GM19372 (cell line): ENCODE measurements around the gene SLC2A1.

Experiments used
- ATAC-seq: cut with Tn5 transposase; IDR thresholded peaks from one replicate; pipeline ENCODE4 v1.9.1; 2021; ENCODE audit warnings: mild to moderate bottlenecking, low read depth, moderate library complexity; ENCODE audit not compliant: unreplicated experiment

Gene SLC2A1

DNA sequence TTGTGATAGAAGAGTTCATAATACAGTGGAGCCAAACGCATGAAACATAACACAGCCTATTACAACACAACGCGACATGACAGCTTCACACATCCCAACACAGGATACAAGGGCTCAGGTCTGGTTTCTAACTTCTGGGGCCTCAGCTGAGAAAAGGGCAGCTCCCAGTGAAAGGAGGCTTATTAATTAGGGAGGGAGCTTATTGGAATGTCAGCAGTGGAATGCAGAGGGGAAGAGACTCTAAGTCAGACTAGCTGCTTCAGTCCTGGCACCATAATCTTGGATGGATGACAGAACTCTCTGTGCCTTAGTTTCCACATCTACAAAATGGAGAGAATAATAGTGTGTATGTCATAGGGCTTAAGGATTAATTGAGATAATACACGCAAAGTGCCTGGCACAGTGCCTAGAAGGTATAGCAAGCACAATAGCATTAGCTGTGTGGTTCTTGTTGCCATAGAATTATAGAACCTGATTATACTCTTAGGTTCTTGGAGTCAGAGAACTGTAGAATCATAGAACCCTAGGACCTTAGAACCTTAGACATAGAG is 22.7 kb upstream of the SLC2A1 start:
- no peak for ATAC-seq

DNA sequence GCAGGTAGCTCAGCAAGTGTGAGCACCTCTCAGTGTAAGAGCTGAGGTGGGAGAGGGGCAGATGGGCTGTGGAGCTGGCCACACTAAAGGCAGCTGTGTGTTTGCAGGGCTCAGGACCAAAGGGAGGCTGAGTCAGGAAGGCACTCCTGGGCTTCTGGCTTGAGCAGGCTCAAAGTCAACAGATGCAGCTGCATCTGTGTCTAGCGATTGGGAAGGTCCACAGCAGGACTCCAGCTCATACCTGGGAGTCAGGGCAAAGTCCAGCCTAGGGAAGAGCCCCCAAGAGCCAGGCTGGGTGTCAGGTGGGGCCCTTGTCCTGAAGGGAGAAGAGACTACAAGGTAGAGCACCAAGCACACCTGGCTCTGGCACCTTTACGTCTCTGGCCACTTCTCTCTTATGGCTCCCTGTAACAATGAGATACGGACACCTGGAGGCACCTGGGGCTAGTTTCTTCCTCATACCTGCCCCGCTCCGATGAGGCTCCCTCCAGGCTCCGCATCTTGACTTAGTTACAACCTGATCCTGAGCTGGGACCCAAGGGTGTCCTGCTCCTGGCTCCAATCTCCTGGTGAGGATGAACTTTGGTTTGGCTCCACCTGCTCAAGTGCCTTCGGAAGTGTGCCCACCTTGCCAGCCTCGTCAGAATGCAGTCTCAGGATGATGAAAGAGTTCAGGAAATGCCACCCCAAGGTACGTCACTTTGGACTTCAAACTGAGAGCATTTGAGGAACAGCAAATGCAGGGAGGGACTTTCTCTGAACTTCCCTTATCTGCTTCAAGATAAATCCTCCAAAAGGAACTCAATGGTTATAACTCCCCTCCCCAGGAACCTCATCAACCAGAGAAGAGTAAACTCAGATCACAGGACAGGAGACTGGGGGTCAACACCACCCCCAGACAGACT is 21.5 kb upstream of the SLC2A1 start:
- no peak for ATAC-seq

DNA sequence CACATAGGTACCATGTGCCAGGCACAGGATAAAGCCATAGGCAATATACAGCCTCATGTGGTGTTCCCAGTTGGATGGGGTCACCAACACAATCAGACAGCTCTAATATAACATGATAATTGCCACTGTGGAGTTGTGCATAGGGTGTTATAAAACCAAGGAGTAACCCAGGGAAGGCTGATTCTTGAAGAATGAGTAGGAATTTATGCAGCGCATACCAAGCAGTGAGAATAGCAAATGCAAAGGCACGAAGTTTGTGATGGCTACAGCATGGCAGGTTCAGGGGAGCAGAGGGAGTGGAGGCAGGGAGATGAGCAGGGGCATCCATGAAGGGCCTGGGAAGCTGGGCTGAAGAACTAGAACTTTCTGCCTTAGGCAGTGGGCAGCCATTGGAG is 20.4 kb upstream of the SLC2A1 start:
- no peak for ATAC-seq

DNA sequence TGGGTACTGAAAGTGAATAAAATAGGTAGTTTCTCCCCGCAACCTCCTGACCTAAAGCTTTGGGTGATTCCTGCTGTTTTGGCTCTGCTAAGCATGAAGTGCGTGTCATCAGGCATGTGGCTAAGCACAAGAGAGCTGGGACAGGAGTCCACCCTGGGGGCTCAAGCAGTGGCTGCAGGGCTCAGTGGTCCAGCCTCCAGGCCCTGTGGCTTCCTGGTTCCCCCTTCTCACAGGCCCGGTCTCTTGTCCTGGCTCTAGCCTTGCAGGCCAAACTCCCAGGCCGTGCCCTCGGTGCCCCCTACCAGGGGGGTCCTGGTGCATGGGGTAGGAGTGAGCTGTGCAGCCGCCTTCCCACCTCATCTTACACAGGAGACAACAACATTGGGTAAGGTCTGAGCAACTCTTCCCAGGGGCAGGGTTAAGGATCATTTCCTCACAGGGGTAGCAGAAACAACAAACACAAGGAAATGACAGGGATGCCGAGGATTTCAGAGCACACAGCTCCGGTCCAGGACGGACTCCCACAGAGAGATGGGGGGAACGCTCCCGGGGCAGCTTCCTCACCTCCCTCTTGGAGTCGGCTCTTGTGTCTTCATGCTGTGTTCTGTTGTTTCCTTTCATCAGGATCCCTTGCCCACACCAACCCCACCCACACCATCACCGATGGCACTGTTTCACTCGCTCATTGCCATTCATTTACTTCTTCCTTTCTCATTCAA is 19.8 kb upstream of the SLC2A1 start:
- no peak for ATAC-seq

DNA sequence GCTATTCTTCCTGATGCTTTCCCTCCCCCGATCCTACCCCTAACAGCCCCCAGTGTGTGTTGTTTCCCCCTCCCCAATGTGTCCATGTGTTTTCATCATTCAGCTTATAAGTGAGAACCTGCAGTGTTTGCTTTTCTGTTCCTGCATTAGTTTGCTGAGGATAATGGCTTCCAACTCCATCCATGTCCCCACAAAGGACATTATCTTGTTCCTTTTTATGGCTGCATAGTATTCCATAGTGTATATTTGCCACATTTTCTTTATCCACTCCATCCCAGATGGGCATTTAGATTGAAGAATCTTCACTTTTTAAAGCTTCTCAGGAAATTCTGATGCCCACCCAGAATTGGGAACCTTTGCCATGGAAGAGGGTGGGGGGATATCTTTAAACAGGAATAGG is 19.0 kb upstream of the SLC2A1 start:
- ATAC-seq = no peak

DNA sequence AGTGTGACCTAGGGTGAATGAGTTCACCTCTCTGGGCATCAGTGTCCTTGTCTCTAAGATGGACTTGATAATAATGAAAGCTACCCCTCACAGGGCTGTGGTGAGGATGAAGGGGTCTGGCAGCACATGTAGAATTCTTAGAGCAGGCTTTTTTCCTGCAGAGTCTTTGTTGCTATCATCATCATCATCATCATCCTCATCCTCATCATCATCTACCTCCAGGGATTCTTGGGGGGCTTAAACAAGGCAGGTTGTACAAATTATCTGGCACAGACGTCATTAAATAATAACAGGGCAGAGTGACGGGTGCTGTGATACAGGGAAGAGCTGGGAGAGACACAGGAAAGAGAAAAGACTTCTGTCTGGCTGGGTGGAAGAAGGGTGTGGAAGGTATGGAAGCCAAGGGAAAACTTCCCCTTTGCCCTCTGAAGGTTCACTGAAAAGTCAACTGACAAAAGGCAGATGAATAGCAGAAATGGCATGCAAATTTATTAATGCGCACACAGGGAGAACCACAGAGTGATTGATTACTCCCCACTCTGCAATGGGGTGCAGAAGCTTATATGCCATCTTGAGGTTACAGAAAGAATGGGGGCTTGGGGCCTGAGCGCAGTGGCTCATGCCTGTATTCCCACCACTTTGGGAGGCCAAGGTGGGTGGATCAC is 17.0 kb upstream of the SLC2A1 start:
- no peak for ATAC-seq

DNA sequence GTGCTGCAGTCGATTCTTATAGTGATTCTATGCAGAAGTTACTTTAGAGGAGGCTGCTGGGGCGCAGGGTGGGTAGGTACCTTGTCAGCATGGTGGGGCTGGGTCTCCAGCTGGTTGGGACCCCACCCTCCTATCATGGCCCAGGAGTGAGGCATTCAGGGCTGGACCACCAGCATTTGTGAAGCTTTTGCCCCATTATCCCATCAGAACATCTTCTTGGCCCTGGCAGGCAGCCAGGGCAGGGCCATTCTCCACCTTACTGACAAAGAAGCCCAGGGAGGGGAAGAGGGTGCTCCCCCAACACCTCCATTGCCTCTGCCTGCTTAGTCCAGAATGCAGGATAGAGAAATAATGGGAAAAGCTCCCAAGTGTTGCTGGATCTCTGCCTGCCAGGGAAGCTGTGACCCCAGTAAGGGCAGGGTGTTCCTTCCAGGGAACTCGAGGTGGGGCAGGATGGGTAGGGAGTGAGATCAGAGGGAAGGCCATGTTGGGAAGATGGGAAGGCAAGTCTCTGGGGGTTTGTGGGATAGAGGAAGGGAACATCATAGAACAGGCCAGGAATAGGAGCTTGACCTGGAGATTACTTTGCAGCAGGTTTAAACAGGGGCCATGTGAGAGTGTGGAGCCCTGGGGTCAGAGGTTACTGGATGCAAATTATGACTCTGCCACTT is 16.2 kb upstream of the SLC2A1 start:
- ATAC-seq = no peak

DNA sequence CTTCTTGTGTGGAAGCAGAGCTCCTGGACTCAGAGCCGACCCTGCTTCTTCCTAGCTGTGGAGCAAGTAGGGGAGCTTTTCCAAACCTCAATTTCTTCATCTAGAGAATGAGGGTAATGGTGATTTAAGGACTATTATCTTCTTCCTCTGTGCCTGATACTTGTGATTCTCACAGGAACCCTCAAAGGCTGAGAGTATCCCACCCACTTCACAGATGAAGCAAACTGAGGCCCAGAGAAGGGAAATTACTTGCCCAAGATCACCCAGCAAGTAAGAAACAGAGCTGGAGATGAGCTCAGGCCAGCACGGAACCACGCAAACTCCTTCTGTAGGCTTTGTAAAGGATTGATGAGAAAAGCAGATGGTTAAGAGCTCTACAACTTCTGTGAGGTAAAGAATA is 15.1 kb upstream of the SLC2A1 start:
- no peak for ATAC-seq

DNA sequence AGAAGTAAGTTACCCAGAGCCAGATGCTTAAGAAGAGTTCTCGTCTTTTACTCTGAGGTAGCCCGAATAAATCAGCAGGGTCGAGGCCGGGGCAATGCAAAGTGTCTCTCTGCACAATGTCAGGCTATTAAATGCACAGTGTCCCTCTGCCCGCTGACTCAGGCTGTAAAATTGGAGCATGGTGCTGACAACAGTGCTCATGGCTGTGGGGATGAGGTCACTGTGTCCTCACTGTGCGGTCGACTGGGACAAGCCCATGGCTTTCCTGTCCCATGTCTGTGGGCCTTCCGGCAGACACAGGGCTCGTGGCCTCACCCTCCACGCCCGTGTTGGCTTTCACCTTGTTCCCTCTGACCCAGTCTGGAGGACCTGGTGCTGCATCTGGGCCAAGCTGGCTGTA is 14.6 kb upstream of the SLC2A1 start:
- ATAC-seq = no peak

DNA sequence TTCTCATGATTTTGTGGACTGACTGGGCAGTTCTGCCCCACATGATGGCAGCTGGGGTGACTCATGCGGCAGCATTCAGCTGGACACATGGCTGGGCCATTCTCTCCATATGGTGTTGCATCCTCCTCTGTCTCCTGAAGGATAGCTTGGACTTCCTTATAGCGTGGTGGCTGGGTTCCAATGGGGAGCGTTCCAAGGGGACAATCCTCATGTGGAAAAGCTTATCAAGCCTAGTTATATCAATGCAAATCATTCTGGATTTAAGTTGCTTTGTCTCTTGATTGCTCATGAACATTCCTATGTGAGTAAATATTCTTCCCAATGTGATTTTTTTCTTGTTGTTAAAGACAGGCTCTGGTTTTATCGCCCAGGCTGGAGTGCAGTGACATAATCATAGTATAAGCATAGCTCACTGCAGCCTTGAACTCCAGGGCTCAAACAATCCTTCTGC is 13.2 kb upstream of the SLC2A1 start:
- ATAC-seq = no peak

DNA sequence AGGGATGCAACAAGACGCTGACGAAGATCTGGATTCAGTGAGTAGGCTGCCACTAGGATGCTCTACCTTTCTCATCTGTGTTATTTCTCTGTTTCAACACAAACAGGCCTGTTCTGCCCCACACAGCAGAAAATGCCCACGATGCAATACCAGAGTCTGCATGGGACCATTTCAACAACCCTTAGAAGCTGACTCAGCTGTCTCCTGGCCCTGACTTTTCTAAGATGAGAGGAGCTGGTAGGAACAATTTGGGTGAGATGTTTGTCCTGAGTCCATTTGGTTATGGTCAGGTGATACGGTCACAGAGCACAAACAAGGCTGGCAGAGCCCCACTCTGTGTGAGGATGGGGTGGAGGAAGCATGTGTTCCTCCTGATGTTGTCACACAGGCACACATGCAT is 11.5 kb upstream of the SLC2A1 start:
- ATAC-seq = no peak

DNA sequence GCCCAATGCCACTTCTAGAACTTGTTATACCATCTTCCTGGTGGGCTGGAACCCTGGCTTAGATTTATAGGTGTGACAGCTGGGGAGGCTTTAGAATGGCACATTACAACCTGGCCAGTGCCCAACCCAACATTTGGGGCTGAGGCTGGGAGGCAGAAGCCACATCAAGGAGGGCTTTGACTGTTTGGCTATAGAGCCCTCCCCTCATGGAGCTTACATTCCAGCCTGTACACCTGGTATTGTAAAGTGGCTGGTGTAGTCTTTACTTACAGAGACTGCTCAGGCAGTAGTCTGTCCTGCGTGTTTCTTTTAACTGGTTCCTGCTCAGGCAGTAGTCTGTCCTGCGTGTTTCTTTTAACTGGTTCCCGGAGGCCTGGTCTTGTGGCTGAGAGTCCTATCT is 10.0 kb upstream of the SLC2A1 start:
- ATAC-seq = no peak

DNA sequence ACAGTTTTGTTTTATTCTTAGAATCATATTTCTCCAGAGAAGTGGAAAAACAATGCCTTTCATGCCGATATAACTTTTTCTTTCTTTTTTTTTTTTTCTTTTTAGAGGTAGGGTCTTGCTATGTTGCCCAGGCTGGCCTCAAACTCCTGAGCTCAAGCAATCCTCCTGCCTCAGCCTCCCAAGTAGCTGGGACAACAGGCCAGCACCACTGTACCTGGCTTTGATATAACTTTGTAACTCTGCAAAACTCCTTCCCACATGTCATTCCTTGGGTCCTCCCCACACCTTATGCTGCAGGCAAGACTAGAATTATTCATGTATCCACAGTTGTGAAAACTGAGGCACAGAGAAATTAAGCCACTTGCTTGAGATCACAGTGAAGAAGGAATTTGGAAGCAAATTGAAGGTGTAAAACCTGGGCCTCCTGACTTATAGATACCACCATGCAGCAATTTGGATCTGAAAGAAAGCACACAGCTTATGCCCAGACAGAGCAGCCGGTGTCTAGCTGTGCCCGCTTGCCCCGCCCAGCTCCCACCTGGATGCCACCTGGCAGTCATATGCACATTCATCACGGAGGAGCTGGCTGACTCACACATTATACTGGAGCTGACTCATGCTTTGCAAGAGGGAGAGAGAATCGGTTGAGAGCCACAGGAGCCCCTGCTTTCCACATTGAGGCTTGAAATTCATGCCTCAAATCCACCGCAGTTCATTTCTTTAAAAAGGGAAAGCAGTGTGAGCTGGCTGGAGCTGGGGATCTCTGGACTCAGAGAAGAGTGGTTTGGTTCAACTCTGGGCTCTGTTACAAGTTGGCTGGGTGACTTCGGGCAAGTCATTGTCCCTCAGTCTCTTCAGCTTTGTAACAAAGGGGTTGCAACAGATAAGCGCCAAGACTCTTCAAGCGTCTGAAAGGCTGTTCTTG is 8.3 kb upstream of the SLC2A1 start:
- no peak for ATAC-seq

DNA sequence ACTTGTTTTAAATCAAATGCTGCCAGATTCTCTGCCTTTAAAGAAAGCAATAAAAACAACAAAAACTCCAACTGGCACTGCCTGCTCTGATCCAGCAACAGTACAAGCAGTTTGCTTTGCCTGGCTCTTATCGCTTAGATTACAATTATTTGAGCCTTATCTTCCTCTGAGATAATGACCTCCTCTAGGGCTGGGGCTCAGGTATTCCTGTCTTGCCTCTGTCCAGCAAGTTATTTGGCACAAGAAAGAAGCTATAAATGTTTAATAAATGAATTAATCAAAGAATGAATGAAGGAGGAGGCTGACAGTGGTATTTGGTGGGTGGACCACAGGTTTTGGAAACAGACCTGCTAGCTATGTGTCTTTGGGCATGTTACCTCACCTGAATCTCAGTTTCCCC is 6.7 kb upstream of the SLC2A1 start:
- ATAC-seq = no peak

DNA sequence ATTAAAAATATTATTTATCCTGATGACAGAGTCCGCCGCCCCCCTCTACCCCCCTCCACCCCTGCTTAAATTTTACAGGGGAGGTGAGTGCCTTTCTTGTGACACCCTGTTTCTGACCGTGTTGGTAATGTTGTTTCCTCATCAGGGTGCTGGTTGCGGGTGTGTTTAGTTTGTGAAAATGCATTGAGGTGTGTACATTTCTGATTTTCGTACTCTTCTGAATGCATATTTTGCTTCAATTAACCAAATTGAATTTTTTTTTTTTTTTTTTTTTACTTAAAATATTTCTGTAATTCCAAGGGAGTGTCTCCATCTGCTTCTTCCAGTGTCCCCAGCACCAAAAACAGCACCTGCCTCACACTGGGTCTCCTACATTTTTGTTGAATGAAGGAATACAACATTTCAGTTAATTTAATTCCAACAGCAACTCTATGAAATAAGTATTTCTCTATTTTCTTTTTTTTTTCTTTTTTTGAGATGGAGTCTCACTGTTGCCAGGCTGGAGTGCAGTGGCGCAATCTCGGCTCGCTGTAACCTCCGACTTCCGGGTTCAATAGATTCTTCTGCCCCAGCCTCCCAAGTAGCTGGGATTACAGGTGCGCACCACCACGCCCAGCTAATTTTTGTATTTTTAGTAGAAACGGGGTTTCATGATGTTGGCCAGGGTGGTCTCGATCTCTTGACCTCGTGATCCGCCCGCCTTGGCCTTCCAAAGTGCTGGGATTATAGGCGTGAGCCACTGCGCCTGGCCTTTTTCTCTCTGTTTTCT is 5.6 kb upstream of the SLC2A1 start:
- no peak for ATAC-seq

DNA sequence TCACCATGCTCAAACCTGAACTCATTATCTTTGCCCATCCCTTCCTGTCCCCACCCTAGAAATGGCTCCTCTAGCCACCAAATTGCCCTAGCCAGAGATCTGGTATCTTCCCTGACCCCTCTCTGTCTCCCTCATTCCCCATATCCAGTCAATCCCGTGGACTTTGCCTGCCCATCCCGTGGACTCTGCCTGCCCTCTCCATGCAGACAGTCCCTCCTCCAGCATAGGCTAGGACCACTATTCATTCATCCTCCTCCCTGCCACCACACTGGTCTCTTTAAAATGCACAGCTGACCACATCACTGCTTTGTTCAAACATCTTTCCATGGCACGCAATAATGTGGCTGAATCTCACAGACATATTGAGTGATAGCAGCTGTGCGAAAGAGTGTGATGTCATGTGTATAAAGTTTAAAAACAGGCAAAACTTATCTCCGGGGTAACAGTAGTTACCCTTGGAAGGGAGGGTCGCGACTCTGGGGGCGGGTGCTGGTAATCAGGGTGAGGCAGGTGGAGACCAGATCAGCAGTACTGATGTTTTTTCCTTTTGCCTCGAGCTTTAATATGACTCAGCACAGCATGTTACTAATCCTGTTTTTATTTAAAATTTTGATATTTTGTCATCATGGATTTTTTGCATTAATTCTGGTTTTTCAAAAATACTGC is 4.8 kb upstream of the SLC2A1 start:
- ATAC-seq = no peak

DNA sequence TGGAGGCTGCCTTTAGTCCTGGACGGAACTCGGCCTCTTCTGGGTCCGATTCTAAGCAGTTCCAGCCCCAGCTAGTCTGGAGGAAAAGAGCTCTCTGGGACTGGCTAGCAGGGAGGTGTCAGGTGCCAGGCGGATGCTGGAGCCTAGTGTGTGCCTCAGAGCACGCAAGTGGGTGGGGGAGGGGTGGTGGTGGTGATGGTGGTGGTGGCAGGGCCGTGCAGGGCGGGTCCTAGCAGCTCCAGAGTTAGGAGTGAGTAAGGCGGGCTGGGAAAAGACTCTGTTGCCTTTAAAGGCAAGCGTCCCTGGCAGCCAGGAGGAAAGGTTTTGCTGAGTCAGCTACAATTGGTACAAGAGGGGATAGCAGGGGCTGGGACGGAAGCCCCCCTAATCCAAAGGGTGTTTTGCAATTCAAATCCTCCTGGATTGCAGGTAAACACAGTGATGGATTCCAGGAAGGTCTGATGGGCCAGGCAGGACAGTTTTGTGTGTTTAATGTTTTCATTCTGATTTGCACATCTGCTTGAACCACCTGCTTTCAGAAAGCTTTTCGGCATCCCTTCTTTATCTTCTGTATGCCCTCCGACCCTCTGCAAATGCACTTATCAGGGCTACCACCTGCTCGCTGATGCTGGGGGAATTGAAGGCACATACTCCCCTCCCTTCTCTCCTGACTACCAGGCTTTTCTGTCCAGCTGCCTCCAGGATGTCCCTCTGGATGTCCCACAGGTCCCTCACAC is 4.1 kb upstream of the SLC2A1 start:
- ATAC-seq = no peak
